K562 (cell line): ENCODE data around the gene DENND5B. TPM values are rescaled to one million over a fixed set of nuclear protein-coding genes. Genes with fewer than 3 reads are reported as not detected.
A peak's percentile ranks its signal among the peaks of the same experiment; 100 is the strongest.

Experiments used
- ATAC-seq: fragments of 200-7000 bp; cut with Tn5 transposase; 3 replicates; pipeline ENCODE4 v1.9.1; 2020; ENCODE audit warnings: moderate library complexity
- BruUV-seq: library from RNA; stranded (reverse); fragments of 400-500 nt; replicated peaks from 2 replicates; lab custom pipeline; 2021; lab: Mats Ljungman, UMichigan
- CTCF ChIA-PET: fragments of 300-600 bp; formaldehyde crosslinking; extraction: SDS; loops from one replicate; lab custom pipeline; 2021; ENCODE audit warnings: low intra/inter-chr PET ratio; lab: Yijun Ruan, JAX
- POLR2A ChIA-PET: fragments of 300-600, 350-650 bp; sonication (Branson Sonifier 250); formaldehyde crosslinking; extraction: SDS; loops from one replicate; lab custom pipeline; 2021; ENCODE audit warnings: antibody characterized with exemption, inconsistent platforms; lab: Yijun Ruan, JAX
- DNase-seq, 4 experiments: peaks; one replicate each; pipeline versions ENCODE4 v3.0.0 to v3.0.0-alpha.2; 2011 to 2018; ENCODE audit warnings: low spot score in 3 of 4, mixed read lengths in 3 of 4; ENCODE audit errors: extremely low read depth in 1 of 4
- FAIRE-seq: peaks from 2 replicates; lab custom pipeline; 2011; peaks lifted over from hg19 to GRCh38; lab: Jason Lieb, UNC
- H2AFZ ChIP-seq: 2 replicates; pipeline ENCODE4 v1.6.0; 2011; ENCODE audit warnings: low read depth, low read length, control low read depth, inconsistent platforms
- H3K27ac ChIP-seq: fragments of 200-600 bp; 3 replicates; pipeline ENCODE4 v1.8.0; 2011; ENCODE audit warnings: low read depth, mild to moderate bottlenecking, control low read depth, inconsistent platforms, low read length, moderate library complexity, mixed read lengths; ENCODE audit errors: extremely low read depth
- H3K27me3 ChIP-seq, 2 experiments: fragments of 300-600 bp in 1 of 2; 2 replicates in 1 of 2; 3 replicates in 1 of 2; pipeline versions ENCODE4 v1.6.0 to v1.8.0; 2011; ENCODE audit warnings: inconsistent platforms in 2 of 2, low read length in 2 of 2, mild to moderate bottlenecking in 1 of 2, mixed read lengths in 1 of 2, moderate library complexity in 1 of 2; ENCODE audit not compliant: control insufficient read depth in 2 of 2, insufficient read depth in 2 of 2
- H3K36me3 ChIP-seq: fragments of 300-600 bp; 3 replicates; pipeline ENCODE4 v1.8.0; 2011; ENCODE audit warnings: mild to moderate bottlenecking, low read length, inconsistent platforms; ENCODE audit not compliant: control insufficient read depth, insufficient read depth
- H3K4me1 ChIP-seq, 2 experiments: fragments of 200-600 bp in 1 of 2; replicated peaks in 1 of 2; 2 replicates in 1 of 2; 3 replicates in 1 of 2; pipeline versions ENCODE4 v1.5.1 to v1.8.0; 2011; ENCODE audit warnings: inconsistent platforms in 2 of 2, low read length in 2 of 2, mild to moderate bottlenecking in 1 of 2, mixed read lengths in 1 of 2, moderate library complexity in 1 of 2; ENCODE audit not compliant: control insufficient read depth in 2 of 2, insufficient read depth in 2 of 2
- H3K4me2 ChIP-seq: 2 replicates; pipeline ENCODE4 v1.6.1; 2011; ENCODE audit warnings: low read length, control low read depth, inconsistent platforms, mixed read lengths; ENCODE audit not compliant: insufficient read depth
- H3K4me3 ChIP-seq: fragments of 200-600 bp; sonication (generic), shearing (Covaris generic); 2 replicates; pipeline ENCODE4 v1.5.1; 2016; ENCODE audit warnings: control low read depth, inconsistent platforms
- H3K79me2 ChIP-seq: fragments of 200-600 bp; 3 replicates; pipeline ENCODE4 v1.8.0; 2011; ENCODE audit warnings: low read length, inconsistent platforms; ENCODE audit not compliant: control insufficient read depth, insufficient read depth
- H3K9ac ChIP-seq, 2 experiments: 2 replicates each; pipeline versions ENCODE4 v1.6.0 to v1.6.1; 2011; ENCODE audit warnings: low read depth in 2 of 2, low read length in 2 of 2, control low read depth in 1 of 2, inconsistent platforms in 1 of 2, mild to moderate bottlenecking in 1 of 2, mixed read lengths in 1 of 2; ENCODE audit not compliant: insufficient read depth in 1 of 2
- H3K9me1 ChIP-seq: one replicate; pipeline ENCODE4 v1.6.0; 2011; ENCODE audit warnings: inconsistent platforms, mild to moderate bottlenecking, low read length, moderate library complexity; ENCODE audit not compliant: control insufficient read depth, insufficient read depth
- H3K9me3 ChIP-seq: replicated peaks from 2 replicates; pipeline ENCODE4 v1.5.1; 2011; ENCODE audit warnings: low read depth, low read length, inconsistent platforms; ENCODE audit not compliant: control insufficient read depth, insufficient read depth
- H4K20me1 ChIP-seq: replicated peaks from 2 replicates; pipeline ENCODE4 v1.6.1; 2011; ENCODE audit warnings: low read length, inconsistent platforms, mixed read lengths; ENCODE audit not compliant: control insufficient read depth, insufficient read depth
- CEBPB ChIP-seq: fragments of 450-650 bp; IDR thresholded peaks from 2 replicates; pipeline ENCODE4 v1.6.1; 2016; ENCODE audit warnings: missing genetic modification characterization, missing compliant biosample characterization
- CEBPG ChIP-seq, 3 experiments: fragments of 200-800 bp in 1 of 3; sonication (Bioruptor generic) in 1 of 3; sonication (generic) in 1 of 3; formaldehyde crosslinking in 1 of 3; IDR thresholded peaks in 2 of 3; conservative IDR thresholded peaks in 1 of 3; 2 replicates each; pipeline versions ENCODE4 v1.6.1 to v1.8.0; 2016 to 2022; ENCODE audit warnings: missing compliant biosample characterization in 2 of 3, missing genetic modification characterization in 2 of 3, mild to moderate bottlenecking in 1 of 3, missing genetic modification reagents in 1 of 3
- THAP7 ChIP-seq: fragments of 250-450 bp; sonication (Bioruptor Pico); IDR thresholded peaks from 2 replicates; pipeline ENCODE4 v1.5.0; 2021
- WGBS: fragments of 100-300 bp; shearing (Covaris generic); methylation state at CpG from one replicate; pipeline ENCODE4 v1.1.6; 2016; ENCODE audit warnings: low coverage, mixed read lengths; ENCODE audit not compliant: insufficient coverage; ENCODE audit errors: missing lambda C conversion rate; 5-methylcytosine and 5-hydroxymethylcytosine counted together
- in situ Hi-C: fragments of 300-500 bp; cut with MboI; formaldehyde crosslinking; loops from 4 replicates; pipeline ENCODE4 v1.15.0; 2018; ENCODE audit warnings: inconsistent platforms, mixed read lengths
- intact Hi-C: fragments of 100-400 bp; cut with micrococcal nuclease; formaldehyde crosslinking; loops from 2 replicates; pipeline ENCODE4 v1.14.2; 2022
- polyA plus RNA-seq, 8 experiments: library from polyadenylated mRNA; depleted of rRNA in 4 of 8; stranded (reverse) in 5 of 8; unstranded in 3 of 8; fragments of >200 nt; fragmentation: Nextera tagmentation in 2 of 8; fragmentation: Illumina TruSeq in 1 of 8; extraction: Ambion mirVana in 2 of 8; extraction: Trizol in 1 of 8; gene quantifications; 2 replicates each; pipeline versions ENCODE4 v1.2.1 to v1.2.3, GENCODE V29; 2011 to 2014; ENCODE audit warnings: inconsistent platforms in 1 of 8, missing spikeins in 1 of 8
- total RNA-seq, 7 experiments: library from RNA; depleted of rRNA in 6 of 7; stranded (reverse); fragments of >200 nt in 6 of 7; fragmentation: Illumina TruSeq in 2 of 7; extraction: Trizol in 2 of 7; gene quantifications; 2 replicates each; pipeline versions ENCODE4 v1.2.1 to v1.2.3, GENCODE V29; 2011 to 2021; ENCODE audit warnings: low replicate concordance in 1 of 7

Gene DENND5B
- total and polyA plus RNA-seq, 9 of the 15 experiments (the other 6 are each of a cell fraction or from before 2014, with no cell fraction given) = 0.99 to 6.0 (median 3.6) TPM

- WGBS = 6% methylated on average over 2 of the region's 2 CpGs
- no peaks in the 10 kb centered on the region for H3K4me1 ChIP-seq
- in situ Hi-C loops = no loop called here
- H3K9me1 ChIP-seq = no peaks in the 10 kb centered on the region
- FAIRE-seq = no peak
- no peak for ATAC-seq
- H3K4me2 ChIP-seq = no peak overlapping the region
- no peak overlapping the region for H3K9ac ChIP-seq
- intact Hi-C loops = no loop called here
- CTCF ChIA-PET = no interaction called here
- no peak overlapping the region for H3K27ac ChIP-seq
- no peaks in the 10 kb centered on the region for H3K9me3 ChIP-seq
- no peaks in the 10 kb centered on the region for H3K36me3 ChIP-seq
- TF ChIP-seq CEBPG (CRISPR knock-in tag; IDR thresholded peaks at IDR 0.05) (no peak), CEBPG (tag; conservative IDR thresholded peaks at IDR 0.05 in 1 of 2, IDR thresholded peaks at IDR 0.05 in 1 of 2) (0 out of 4 replicates have a peak, but pooled peaks of 1 of the 2 experiments have one; percentile 12), CEBPB (tag) (peak; percentile 53), THAP7 (CRISPR knock-in tag) (no peak)
- no peak overlapping the region for H3K4me3 ChIP-seq
- POLR2A ChIA-PET = interaction anchor here (0.6 to 1.9 kb wide), 3 partner anchors 10 to 923 kb away, joined by 3 to 6 read pairs (median 4); no protein-coding TSS in a partner anchor
- H2AFZ ChIP-seq = no peak overlapping the region
- H3K79me2 ChIP-seq = no peaks in the 10 kb centered on the region
- peaks cover 3 to 5% of the 10 kb centered on the region in 2 experiments; a peak in 2 of 5 replicates for H3K27me3 ChIP-seq
- H4K20me1 ChIP-seq = no peaks in the 10 kb centered on the region
- no TSS peak for BruUV-seq
- no peak for DNase-seq
These were observed 15.9 kb downstream of the DENND5B start for GRCh38 chr12:31574803-31575575.
